Right ventricle myocardium superior (tissue), 1 donor: ENCODE results near the gene NPIPB2. TPM values are rescaled to one million over a fixed set of nuclear protein-coding genes. Genes with fewer than 3 reads are reported as not detected.

ENCODE experiments used
- ATAC-seq: fragments of 200-7000 bp; cut with Tn5 transposase; one replicate; pipeline ENCODE4 v1.9.1; 2020; ENCODE audit warnings: mild to moderate bottlenecking; ENCODE audit not compliant: poor library complexity
- DNase-seq: peaks from one replicate; pipeline ENCODE4 v3.0.0-alpha.2; 2020
- intact Hi-C: fragments of 100-400 bp; cut with DNase I; formaldehyde crosslinking; loops from one replicate; pipeline ENCODE4 v1.11.2; 2022
- total RNA-seq: library from RNA; stranded (reverse); fragmentation: NEBNext Ultra II Directional; extraction: Animal tissue kit (Norgen Biotek cat#: 25700); gene quantifications from one replicate; pipeline ENCODE4 v1.2.1, GENCODE V29; 2021
- donor health status: DM: no; HTN: yes; CAD: no; lungs with severe emphysema.

Gene NPIPB2
- total RNA-seq, 1 donor from 2014 or later, result 1.6 TPM

GRCh38 chr16:11913425-11914079 lies 28.3 kb downstream of the NPIPB2 start:
- DNase-seq (no peak), ATAC-seq (no peak)
- intact Hi-C loops, result no loop called here

- intact Hi-C loops, result no loop called here
- ATAC-seq (no peak), DNase-seq (no peak)
Measured at GRCh38 chr16:11909653-11910545, 31.9 kb downstream of the NPIPB2 start.

GRCh38 chr16:11907160-11907970 lies 34.5 kb downstream of the NPIPB2 start:
- no peak for ATAC-seq
- intact Hi-C loops, result no loop called here
- no peak for DNase-seq

GRCh38 chr16:11903906-11904305 lies 37.9 kb downstream of the NPIPB2 start:
- intact Hi-C loops, result no loop called here
- ATAC-seq, result no peak

GRCh38 chr16:11901091-11901490 lies 40.8 kb downstream of the NPIPB2 start:
- no peak for ATAC-seq
- no peak for DNase-seq
- intact Hi-C loops, result no loop called here

More at GRCh38 chr16:11903906-11904305, 37.9 kb downstream of the NPIPB2 start:
- no peak for DNase-seq

GRCh38 chr16:11896486-11897176 lies 45.2 kb downstream of the NPIPB2 start:
- DNase-seq, result no peak
- intact Hi-C loops, result no loop called here
- ATAC-seq, result no peak

GRCh38 chr16:11893571-11893970 lies 48.3 kb downstream of the NPIPB2 start:
- intact Hi-C loops, result no loop called here
- ATAC-seq, result no peak
- no peak for DNase-seq

- ATAC-seq (no peak), DNase-seq (no peak)
- intact Hi-C loops, result no loop called here
Measured at GRCh38 chr16:11892761-11893160, 49.1 kb downstream of the NPIPB2 start.

- DNase-seq, result no peak
- ATAC-seq, result no peak
- intact Hi-C loops, result no loop called here
Measured at GRCh38 chr16:11890231-11890965, 51.4 kb downstream of the NPIPB2 start.

GRCh38 chr16:11886881-11887280 lies 55.0 kb downstream of the NPIPB2 start:
- ATAC-seq (no peak), DNase-seq (no peak)
- intact Hi-C loops, result no loop called here

- no peak for ATAC-seq
- intact Hi-C loops, result no loop called here
- no peak for DNase-seq
Measured at GRCh38 chr16:11884035-11884434, 57.8 kb downstream of the NPIPB2 start.

GRCh38 chr16:11880007-11880406 lies 61.8 kb downstream of the NPIPB2 start:
- ATAC-seq (no peak), DNase-seq (no peak)
- intact Hi-C loops, result no loop called here

GRCh38 chr16:11877374-11877773 lies 64.5 kb downstream of the NPIPB2 start:
- intact Hi-C loops, result no loop called here
- DNase-seq (no peak), ATAC-seq (no peak)

Other genes starting within 250 kb of the NPIPB2 start
- gene TXNDC11, start 199.2 kb downstream of the NPIPB2 start, total RNA-seq, result 18.6 TPM
- gene ZC3H7A, start 144.8 kb downstream of the NPIPB2 start, total RNA-seq, result 23.7 TPM
- gene RSL1D1, start 90.5 kb downstream of the NPIPB2 start, total RNA-seq, result 101 TPM
- 88.3 TPM for gene GSPT1, start 26.1 kb downstream of the NPIPB2 start, total RNA-seq
- gene TNFRSF17, start 23.2 kb upstream of the NPIPB2 start, total RNA-seq, result not detected
- 16.5 TPM for gene SNX29, start 34.7 kb upstream of the NPIPB2 start, total RNA-seq